ENCODE results near the gene CDC42BPB. TPM values are rescaled to one million over a fixed set of nuclear protein-coding genes. Genes with fewer than 3 reads are reported as not detected.

Gene CDC42BPB
- total RNA-seq, 1 donor from 2014 or later = 83.1 TPM

DNA sequence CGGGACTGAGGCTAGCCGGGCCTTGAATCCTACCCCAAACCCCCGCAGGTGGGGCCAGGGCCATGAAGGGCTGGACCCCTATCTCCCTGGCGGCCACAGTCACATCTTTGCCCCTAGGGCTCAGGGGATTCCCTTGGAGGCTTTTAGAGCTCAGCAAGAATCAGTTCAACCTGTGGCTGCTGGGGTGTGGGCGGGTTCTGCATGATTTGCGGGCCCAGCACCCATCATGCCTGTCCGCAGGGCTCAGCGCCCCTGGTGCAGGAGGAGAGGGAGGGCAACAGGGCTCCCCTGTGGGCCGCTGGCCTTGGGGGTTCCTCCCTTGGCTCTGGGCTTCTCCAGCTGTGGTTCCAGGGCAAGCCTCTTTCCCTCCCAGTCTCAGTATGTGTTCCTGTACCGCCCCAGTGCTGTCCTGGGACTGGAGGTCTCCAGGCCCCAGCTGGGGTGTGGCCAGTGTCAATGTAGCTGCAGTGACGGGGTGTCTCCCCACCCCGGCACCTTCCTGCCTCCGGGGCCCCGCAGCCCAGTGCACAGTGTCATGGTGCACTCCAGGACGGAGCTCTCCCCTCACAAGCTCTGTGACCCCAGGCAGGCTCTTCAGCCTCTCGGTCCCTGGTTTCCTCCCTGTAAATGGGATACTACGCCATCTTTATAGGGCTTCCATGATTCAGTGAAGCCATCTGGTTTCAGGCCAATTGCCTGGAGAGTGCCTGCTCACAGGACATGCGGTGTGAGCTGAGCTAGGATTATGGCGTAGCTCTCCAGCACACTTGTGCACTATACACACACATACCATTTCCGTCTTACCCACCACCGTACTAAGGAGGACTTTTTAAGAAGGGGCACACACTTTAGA, 16.8 kb upstream of the CDC42BPB start:
- no peak for DNase-seq

DNA sequence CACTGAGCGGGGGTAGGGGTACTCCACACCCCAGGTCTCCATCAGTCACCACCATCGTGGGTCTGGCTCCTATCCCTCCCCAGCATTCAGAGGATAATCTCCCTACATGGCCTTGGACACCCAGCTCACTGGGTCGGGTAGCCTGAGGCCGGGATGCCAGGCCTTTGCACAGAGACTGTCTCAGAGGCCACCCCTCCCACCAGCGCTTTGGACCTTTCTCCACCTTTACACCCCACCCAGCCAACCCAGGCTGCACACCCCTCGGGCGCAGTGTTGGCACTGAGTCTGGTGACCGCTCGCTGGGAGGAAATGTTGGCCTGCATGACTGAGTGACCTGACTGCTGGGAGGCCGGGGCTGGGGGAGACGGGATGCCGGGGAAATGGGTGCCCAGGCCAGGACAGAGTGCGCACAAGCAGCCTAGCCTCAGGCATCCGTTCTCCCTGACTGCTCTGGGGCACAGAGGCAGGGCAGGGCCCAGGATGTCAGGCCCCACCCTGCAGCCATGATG, 16.1 kb upstream of the CDC42BPB start:
- DNase-seq = no peak

DNA sequence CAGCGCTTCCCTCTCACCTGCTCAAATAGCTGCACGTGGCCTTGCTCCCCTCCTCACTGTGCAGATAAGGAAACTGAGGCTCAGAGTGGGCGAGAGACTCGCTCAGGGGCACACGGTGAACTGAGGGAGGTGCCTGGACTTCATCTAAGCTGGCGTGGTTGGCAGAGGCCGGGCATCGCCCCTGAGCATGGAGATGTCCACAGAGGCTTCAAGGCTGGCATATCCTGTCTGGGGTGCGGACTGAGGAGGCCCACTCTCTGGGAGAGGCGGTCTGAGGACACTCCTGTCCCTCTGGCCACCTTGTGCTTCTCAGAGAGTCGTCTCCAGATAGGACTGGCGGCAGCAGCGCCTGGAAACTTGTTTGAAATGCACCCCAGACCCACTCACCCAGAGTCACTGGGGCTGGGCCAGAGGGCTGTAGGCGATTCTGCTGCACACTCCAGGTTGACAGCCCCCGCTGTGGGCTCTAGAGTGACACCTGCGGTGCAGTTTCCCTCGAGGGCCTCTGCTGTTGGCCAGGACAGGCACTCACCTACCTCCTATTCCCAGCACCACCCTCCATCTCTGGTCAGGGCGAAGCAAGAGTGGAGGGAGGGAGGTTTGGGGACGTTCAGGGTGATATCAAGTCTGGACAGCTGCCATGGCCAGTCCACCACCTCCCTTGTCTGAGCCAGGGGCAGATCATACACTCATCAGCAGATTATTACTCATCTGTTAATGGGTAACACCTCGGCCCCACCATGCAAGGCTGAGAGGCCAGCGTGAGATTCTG, 15.4 kb upstream of the CDC42BPB start:
- no peak for DNase-seq

DNA sequence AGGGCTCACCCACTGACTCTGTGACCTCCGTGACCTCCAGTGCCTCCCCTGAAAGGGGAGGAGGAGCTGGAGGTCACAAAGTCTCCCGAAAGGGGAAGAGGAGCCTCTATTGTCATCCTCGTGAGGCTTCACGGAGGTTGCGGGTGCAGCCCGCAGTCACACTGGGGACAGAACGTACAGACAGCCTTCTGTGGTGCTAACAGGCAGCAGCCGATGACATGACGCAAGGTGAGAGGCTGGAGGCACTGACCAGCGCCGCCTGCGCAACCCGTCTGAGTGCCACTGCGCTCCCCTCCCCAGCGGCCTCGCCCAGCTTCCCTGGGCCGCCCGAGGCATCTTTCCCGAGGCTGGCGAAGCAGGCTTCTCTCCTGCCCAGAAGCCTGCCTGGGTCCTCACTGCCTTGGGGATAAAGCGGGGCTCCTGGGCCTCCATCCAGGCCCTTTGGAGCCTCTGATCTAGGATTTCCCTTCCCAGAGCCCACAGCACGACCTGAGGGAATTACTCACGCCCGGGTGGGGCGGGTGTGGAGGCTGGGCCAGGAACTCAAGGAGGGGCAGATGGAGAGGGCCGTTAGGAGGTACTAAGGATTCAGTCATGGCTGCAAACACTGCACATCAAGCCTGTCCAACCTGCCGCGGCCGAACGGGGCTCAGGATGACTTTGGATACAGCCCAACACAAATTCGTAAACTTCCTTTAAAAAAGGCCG, 14.3 kb upstream of the CDC42BPB start:
- no peak for DNase-seq

DNA sequence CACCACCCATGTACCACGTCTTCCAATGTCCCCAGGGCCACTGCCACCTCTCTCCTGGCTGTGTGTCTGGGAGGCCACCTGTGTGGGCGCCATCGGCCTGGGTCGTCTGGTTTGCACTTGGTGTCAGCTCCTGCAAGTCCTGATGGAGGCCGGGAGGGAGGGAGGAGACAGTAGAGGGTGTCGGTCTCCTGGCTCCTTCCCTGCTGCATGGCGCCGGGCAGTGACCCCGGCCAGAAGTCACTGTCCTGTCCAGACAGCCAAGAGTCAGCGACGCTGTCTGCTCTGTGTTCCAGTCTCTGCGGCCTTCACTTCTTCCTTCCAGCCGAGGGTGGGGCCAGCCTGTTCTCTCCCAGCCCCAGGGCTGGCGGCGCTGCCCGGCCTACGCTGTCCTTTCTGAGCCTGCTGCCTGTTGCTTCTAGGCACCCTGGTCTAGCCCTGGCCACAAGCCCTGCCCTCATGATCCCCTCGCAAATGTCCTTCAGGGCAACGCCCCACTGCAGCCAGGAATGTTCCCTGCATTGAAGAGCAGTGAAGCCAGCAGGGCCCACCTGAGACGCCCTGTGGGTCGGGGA, 13.7 kb upstream of the CDC42BPB start:
- no peak for DNase-seq

DNA sequence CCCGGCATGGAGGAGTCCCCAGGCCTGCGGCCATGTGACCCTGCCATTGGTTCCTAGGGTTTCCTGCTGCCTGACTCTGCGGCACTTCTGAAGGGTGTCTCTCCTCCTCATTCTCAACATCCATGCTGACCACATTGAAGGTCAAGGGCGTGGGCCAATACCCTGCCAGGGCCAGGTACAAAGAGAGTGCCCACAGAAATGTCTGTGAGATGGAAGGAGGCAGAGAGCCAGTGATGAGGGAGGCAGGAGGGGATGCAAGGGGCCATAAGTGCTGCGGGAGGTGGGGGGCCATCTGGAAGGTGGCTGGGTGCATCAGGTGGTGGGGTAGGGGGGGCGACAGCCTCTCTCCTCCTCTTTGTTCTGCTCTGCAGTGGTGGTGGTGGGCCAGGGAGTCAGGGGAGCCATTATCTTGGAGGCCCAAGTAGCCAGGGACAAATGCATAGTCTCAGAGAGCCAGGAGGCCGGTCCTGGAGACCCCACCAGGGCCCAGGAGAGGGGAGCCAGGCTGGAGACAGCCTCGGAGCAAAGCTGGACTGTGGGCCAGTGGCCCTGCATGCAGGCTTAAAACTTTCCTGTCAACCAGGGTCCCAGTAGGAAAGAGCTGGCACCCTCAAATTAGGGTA, 13.0 kb upstream of the CDC42BPB start:
- DNase-seq = no peak

DNA sequence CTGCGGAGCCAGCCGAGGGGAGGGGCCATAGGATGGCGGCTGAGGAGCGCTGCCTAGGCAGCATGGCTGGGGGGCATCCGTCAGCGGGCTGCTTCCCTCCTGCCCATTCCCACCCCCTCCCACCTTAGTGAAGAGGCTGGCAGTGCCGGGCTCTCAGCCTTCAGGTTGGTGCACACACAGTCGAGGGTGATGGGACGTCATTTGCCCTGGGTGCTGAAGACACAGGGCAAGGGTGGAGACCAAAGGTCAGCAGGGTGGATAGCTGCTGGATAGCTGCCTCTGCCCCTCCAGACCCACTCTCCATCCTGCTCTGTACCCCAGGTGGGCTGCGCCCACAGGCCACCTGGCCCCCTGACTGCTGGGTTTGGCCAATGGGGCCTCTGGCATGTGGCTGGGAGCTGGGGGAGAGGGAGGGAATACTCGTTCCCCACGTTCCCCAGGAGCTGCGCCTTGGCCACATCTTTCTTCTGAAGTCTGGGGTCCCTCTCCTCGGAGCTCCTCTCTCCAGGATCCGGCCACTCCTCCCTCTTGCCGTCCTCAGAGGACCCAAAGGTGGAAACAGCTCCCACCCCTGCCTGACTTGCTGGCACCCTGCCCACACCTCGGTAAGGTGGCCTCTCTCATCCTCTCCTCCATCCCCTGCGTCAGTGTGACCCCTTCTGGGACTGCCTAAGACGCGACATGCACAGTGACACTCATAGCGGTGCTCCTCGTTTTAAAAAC, 11.2 kb upstream of the CDC42BPB start:
- DNase-seq = no peak

DNA sequence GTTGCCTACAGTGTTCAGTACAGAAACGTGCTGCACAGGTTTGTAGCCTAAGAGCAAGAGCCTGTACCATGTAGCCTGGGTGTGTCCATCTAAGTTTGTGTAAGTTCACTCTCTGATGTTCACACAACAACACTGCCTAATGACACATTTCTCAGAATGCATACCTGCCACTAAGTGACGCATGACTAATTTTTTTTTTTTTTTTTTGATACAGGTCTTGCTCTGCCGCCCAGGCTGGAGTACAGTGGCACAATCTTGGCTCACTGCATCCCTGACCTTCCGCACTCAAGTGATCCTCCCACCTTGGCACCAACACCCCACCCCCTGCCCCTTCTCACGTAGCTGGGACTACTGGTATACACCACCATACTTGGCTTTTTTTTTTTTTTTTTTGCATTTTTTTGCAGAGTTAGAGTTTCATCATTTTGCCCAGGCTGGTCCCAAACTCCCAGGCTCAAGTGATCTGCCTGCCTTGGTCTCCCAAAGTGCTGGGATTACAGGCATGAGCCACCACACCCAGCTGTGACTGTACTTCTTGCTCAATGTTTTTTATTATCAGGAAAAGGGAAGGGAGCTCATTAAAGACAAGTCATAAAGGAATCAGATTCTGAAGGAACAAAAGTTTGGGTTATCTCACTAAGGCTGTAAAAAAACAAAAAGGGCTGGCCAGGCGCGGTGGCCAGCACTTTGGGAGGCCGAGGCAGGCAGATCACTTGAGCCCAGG, 10.0 kb upstream of the CDC42BPB start:
- DNase-seq = no peak

DNA sequence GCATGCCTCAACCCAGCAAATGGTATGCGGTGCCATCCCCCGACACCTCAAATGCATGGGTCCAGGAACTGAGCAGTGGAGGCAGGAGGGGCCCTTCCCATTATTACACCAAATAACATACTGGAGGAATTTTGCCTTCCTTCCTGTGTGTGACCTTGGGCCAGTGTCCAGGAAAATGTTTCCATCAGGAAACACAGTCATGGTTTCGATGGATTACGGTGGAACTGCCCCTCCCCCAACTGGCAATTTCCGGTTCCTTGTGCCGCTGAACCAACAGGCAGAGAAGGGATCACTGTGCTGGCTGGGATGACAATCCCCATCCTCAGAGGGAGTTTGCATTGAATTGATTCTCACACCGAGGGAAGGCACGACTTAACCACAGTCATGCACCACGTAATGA, 9.1 kb upstream of the CDC42BPB start:
- DNase-seq = no peak

DNA sequence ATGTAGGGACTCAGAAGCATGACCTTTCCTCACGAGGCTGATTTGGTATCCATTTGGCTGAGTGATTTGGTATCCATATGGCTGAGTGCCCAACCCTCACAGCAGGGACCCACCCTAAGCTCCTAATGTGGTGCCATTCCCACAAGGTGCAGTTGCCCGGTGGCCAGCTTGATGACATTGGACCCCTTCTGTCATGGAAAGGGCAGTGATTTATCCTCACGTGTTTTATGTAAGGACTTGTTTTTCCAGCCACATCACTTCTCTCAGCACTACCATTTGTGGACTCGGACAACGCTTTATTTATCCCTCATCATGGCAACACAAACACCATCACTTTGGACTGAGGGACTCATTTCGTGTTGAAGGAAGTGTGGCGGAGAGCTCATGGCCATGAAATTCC, 8.5 kb upstream of the CDC42BPB start:
- no peak for DNase-seq

DNA sequence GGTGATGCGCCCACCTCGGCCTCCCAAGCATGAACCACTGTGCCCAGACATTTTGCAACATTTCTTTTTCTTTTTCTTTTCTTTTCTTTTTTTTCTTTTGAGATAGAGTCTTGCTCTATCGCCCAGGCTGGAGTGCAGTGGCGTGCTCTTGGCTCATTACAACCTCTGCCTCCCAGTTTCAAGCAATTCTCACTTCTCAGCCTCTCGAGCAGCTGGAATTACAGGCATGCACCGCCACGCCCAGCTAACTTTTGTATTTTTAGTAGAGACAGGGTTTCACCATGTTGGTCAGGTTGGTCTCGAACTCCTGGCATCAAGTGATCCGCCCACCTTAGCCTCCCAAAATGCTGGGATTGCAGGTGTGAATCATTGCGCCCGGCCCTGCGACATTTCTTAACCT, 7.6 kb upstream of the CDC42BPB start:
- no peak for DNase-seq

DNA sequence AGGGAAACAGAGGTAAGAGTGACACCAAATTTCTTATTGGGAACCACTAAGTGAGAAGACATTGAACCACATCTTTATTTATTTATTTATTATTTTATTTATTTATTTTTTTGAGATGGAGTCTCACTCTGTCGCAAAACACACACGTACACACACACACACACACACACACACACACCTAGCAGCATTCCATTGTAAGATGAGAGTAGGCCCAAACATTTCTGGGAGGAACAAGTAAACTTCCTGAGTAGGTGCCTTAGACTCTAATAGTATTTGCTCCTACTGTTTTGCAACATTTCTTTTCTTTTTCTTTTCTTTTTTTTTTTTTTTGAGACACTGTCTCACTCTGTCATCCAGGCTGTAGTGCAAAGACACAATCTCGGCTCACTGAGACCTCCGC, 7.1 kb upstream of the CDC42BPB start:
- DNase-seq = no peak

DNA sequence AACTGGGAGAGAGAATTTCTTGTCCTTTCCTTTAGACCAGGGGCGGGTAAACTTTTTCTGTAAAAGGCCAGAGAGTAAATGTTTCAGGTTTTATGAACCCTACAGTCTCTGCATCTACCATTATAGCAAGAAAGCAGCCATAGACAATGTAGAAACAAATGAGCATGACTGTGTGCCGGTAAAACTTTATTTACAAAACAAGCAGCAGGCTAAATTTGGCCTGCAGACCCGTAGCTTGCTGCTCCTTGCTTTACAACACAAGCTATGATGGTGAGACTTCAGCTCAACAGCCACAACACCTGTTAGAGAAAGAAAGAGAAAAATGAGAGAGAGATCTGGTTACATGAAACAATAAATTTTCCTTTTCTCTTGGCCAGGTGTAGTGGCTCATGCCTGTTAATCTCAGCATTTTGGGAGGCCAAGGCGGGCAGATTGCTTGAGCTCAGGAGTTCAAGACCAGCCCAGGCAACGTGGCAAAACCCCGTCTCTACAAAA, 4.2 kb upstream of the CDC42BPB start:
- DNase-seq = no peak

DNA sequence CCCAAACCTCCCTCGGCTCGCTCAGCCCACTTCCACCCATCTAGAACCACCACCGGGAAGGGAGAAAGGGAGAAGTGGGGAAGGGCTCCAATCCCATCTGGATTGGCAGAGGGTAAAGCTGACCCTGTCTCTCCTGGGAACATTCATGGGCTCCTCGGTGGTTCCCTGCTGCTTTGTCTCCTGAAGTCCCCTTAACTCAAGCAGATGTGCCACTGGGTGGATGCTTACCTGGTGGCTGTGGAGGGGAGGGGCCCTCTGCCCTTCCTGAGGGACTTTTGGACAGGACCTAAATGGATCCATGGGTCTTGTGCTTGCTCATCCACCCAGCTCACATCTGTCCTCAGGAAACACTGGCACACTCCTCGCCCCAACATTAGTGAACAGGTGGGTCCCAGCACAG, 2.2 kb upstream of the CDC42BPB start:
- no peak for DNase-seq

DNA sequence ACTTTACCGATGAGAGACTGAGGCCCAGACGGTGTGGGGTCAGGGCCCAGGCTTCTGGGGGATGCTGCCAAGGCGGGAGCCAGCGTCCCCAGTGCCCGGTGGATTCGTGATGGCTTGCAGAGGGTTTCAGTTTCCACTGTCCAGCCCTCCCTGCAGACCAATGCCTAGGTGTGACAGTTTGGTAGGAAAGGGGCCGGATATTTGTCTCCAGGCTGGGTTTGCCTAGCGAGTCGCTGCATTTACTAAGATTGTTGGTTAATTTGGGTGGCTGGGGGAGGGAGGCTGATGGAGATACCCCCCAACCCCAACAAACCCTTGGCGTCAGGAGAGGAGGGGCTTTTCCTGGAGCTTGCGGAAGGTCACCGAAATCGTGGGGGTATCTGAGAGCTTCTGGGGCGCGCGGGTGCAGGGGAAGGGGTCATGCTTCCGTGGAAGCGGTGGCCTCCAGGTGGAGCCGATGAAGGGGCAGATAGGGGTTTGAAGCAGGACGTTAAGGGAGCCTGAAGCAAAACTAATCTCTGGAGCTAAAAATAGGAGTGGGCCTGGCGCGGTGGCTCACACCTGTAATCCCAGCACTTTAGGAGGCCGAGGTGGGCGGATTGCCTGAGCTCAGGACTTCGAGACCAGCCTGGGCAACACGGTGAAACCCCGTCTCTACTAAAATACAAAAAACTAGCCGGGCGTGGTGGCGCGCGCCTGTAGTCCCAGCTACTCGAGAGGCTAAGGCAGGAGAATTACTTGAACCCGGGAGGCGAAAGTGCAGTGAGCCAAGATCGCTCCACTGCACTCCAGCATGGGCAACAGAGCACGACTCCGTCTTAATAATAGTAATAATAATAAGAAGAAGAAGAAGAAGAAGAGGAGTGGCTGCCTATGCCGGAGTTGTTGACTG, 1.1 kb upstream of the CDC42BPB start:
- no peak for DNase-seq

DNA sequence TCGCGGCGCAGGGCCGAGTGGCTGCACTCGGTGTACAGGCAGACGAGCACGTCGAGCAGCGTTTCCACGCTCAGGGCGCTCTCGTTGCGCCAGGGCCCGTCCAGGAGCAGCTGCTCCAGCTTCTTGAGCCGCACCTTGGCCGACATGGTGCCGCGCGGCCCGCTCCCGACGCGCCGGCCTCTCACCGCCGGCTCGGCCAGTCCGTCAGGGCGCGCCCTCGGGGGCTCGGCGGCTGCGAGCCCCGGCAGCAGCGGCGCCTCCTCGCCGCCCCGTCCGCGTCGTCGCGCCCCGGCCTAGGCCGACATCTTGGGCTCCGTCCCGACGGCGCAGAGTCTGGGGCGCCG, 349 bp downstream of the CDC42BPB start:
- peak; percentile 27 for DNase-seq

DNA sequence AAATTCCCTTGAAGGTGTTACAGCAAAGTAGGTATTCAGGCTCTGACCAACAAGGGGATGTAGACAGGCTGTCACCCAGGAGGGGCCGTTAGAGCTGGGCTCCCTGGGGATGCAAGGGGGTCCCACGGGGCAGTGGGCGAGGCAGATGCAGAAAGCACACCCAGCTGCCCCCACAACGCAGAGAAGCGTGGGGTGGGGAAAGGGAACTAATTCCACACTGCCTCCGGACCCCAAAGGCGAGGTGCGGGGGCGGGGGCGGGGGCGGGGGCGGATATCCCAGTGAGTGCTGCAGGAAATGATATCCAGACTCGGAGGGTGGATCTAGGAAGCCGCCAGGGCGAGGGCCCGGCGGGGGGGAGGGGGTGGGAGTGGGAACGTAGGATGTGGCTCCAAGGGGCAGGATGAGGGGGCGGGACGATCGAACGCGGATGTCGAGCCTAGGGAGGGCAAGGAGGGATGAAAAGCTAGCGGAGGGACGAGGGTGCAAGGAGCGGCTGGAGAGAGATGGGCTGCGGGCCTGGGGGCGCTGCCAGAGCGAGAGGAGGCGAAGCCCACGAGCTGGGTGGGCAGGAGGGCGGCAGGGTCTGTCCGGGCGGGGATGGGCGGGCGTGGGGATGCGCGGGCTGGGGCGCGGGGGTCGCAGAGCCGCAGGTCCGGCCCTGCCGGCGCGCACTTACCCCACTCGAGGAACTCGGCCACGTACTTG, 874 bp downstream of the CDC42BPB start:
- peak; percentile 72 for DNase-seq

DNA sequence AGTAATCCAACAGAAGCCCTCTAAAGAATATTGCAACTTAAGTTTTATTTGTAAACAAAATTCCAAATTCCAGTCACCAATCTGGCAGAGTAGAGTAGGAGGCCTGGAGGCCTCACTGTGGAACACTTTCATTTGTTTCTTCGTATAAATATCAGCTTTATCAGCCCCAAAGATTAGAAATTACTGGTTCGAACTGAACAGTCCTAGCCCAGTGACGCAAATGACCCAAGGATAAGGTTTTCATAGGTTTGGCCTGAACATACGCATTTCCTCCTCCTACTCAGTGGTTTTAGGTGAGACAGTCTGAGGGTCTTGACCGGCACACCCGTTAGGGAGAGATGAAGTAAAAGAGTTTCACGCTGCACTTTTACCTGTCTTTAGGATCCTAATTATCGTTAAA, 1.7 kb downstream of the CDC42BPB start:
- no peak for DNase-seq

DNA sequence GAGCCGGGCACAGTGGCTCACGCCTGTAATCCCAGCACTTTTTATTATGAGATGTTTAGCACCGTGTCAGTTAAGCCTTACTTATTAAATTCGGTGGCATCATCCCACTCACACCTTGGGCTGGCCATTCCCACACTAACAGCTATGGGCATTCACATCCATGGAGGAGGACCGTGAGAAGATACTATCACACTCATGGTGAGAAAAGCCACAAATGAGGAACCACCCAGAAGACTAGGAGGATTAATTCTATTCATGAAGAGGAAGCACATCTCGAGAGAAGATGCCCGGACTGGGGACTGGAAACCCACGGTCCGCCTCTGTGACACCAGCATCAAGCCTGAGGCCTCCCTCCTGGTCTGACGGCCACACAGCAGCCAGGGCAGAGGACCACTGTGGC, 4.9 kb downstream of the CDC42BPB start:
- no peak for DNase-seq
